IMR-90 (cell line): ENCODE results near the gene NUP42. TPM values are rescaled to one million over a fixed set of nuclear protein-coding genes. Genes with fewer than 3 reads are reported as not detected.

ENCODE experiments used
- ATAC-seq: fragments of 200-7000 bp; cut with Tn5 transposase; 2 replicates; pipeline ENCODE4 v1.9.1; 2020; ENCODE audit warnings: low read depth, mild to moderate bottlenecking, moderate library complexity
- BruUV-seq: library from RNA; stranded (reverse); fragments of 400-500 nt; replicated peaks from 2 replicates; lab custom pipeline; 2021; lab: Mats Ljungman, UMichigan
- CTCF ChIA-PET: fragments of 300-600 bp; formaldehyde crosslinking; extraction: SDS; loops from one replicate; lab custom pipeline; 2021; ENCODE audit warnings: antibody characterized with exemption; lab: Yijun Ruan, JAX
- POLR2A ChIA-PET: fragments of 300-600 bp; sonication (Branson Sonifier 250); formaldehyde crosslinking; loops from one replicate; lab custom pipeline; 2022; ENCODE audit warnings: antibody characterized with exemption; ENCODE audit not compliant: unreplicated experiment; lab: Charles Lee
- DNase-seq: peaks from one replicate; pipeline ENCODE4 v3.0.0; 2013
- H2AFZ ChIP-seq: replicated peaks from 2 replicates; pipeline ENCODE3; 2013; ENCODE audit warnings: low read length, mild to moderate bottlenecking; ENCODE audit not compliant: poor library complexity
- H2AK5ac ChIP-seq: 2 replicates; pipeline ENCODE4 v1.6.1; 2013; ENCODE audit warnings: low read depth, low read length, inconsistent platforms
- H2AK9ac ChIP-seq: replicated peaks from 2 replicates; pipeline ENCODE3; 2013; ENCODE audit warnings: mild to moderate bottlenecking, low read depth, low read length, moderate library complexity; ENCODE audit not compliant: poor library complexity
- H2BK120ac ChIP-seq: 2 replicates; pipeline ENCODE4 v1.6.1; 2013; ENCODE audit warnings: low read depth, low read length, inconsistent platforms
- H2BK15ac ChIP-seq: 3 replicates; pipeline ENCODE4 v1.6.1; 2013; ENCODE audit warnings: low read depth, low read length, inconsistent platforms
- H2BK20ac ChIP-seq: 2 replicates; pipeline ENCODE4 v1.6.1; 2013; ENCODE audit warnings: low read depth, mild to moderate bottlenecking, inconsistent platforms, low read length, moderate library complexity
- H2BK5ac ChIP-seq: 2 replicates; pipeline ENCODE4 v1.6.1; 2013; ENCODE audit warnings: mild to moderate bottlenecking, low read depth, low read length, inconsistent platforms; ENCODE audit not compliant: poor library complexity, severe bottlenecking
- H3K14ac ChIP-seq: replicated peaks from 2 replicates; pipeline ENCODE4 v1.6.1; 2013; ENCODE audit warnings: low read depth, low read length, inconsistent platforms
- H3K18ac ChIP-seq: 2 replicates; pipeline ENCODE4 v1.6.1; 2013; ENCODE audit warnings: low read depth, low read length, control low read depth
- H3K23ac ChIP-seq: 2 replicates; pipeline ENCODE4 v1.6.1; 2013; ENCODE audit warnings: low read depth, low read length, inconsistent platforms
- H3K27ac ChIP-seq: 2 replicates; pipeline ENCODE4 v1.5.1; 2013; ENCODE audit warnings: mild to moderate bottlenecking, control low read depth, low read length; ENCODE audit not compliant: insufficient read depth
- H3K27me3 ChIP-seq: 2 replicates; pipeline ENCODE4 v1.6.1; 2013; ENCODE audit warnings: low read length; ENCODE audit not compliant: control insufficient read depth, insufficient read depth
- H3K36me3 ChIP-seq: 2 replicates; pipeline ENCODE4 v1.6.1; 2013; ENCODE audit warnings: low read length, mixed read lengths; ENCODE audit not compliant: control insufficient read depth, insufficient read depth
- H3K4ac ChIP-seq: 2 replicates; pipeline ENCODE4 v1.6.1; 2013; ENCODE audit warnings: low read depth, low read length, inconsistent platforms
- H3K4me1 ChIP-seq: 2 replicates; pipeline ENCODE4 v1.6.1; 2013; ENCODE audit warnings: low read length, mixed read lengths; ENCODE audit not compliant: control insufficient read depth, insufficient read depth
- H3K4me2 ChIP-seq: 2 replicates; pipeline ENCODE4 v1.6.1; 2013; ENCODE audit warnings: low read depth, mild to moderate bottlenecking, control low read depth, low read length, moderate library complexity
- H3K4me3 ChIP-seq: 2 replicates; pipeline ENCODE4 v1.5.1; 2013; ENCODE audit warnings: low read depth, mild to moderate bottlenecking, control low read depth, low read length, moderate library complexity; ENCODE audit not compliant: insufficient read depth
- H3K56ac ChIP-seq: 2 replicates; pipeline ENCODE4 v1.6.1; 2013; ENCODE audit warnings: low read length, inconsistent platforms; ENCODE audit not compliant: insufficient read depth; ENCODE audit errors: extremely low read depth
- H3K79me1 ChIP-seq, 2 experiments: 2 replicates each; pipeline ENCODE4 v1.6.1; 2013; ENCODE audit warnings: low read length in 2 of 2, inconsistent platforms in 1 of 2, low read depth in 1 of 2
- H3K9ac ChIP-seq: 2 replicates; pipeline ENCODE4 v1.6.1; 2013; ENCODE audit warnings: low read depth, low read length, control low read depth
- H3K9me1 ChIP-seq: 2 replicates; pipeline ENCODE4 v1.6.1; 2013; ENCODE audit warnings: low read length, inconsistent platforms; ENCODE audit not compliant: insufficient read depth
- H3K9me3 ChIP-seq: 2 replicates; pipeline ENCODE4 v1.6.1; 2013; ENCODE audit warnings: low read length; ENCODE audit not compliant: control insufficient read depth, insufficient read depth
- H4K20me1 ChIP-seq: 2 replicates; pipeline ENCODE4 v1.6.1; 2013; ENCODE audit warnings: low read length, inconsistent platforms; ENCODE audit not compliant: insufficient read depth
- H4K5ac ChIP-seq: 2 replicates; pipeline ENCODE4 v1.6.1; 2013; ENCODE audit warnings: mild to moderate bottlenecking, low read depth, low read length, control low read depth
- H4K8ac ChIP-seq, 2 experiments: 2 replicates each; pipeline ENCODE4 v1.6.1; 2013; ENCODE audit warnings: low read depth in 2 of 2, low read length in 2 of 2, control low read depth in 1 of 2, inconsistent platforms in 1 of 2
- H4K91ac ChIP-seq: 2 replicates; pipeline ENCODE4 v1.6.1; 2013; ENCODE audit warnings: low read depth, low read length, inconsistent platforms; ENCODE audit not compliant: insufficient read depth
- BHLHE40 ChIP-seq: fragments of 150-350 bp; IDR thresholded peaks from 2 replicates; pipeline ENCODE4 v1.6.1; 2016; ENCODE audit warnings: mild to moderate bottlenecking, low read depth, low read length
- CEBPB ChIP-seq: IDR thresholded peaks from 2 replicates; pipeline ENCODE4 v1.6.1; 2012; ENCODE audit warnings: low read depth, low read length, improper control_type of control experiment
- CHD1 ChIP-seq: IDR thresholded peaks from 2 replicates; pipeline ENCODE4 v1.6.1; 2012; ENCODE audit warnings: low read depth, low read length, improper control_type of control experiment
- FOS ChIP-seq: fragments of 150-350 bp; IDR thresholded peaks from 2 replicates; pipeline ENCODE4 v1.6.1; 2016; ENCODE audit warnings: low read depth, low read length
- MAFK ChIP-seq: IDR thresholded peaks from 2 replicates; pipeline ENCODE4 v1.6.1; 2012; ENCODE audit warnings: low read depth, low read length, improper control_type of control experiment
- MAZ ChIP-seq: IDR thresholded peaks from 2 replicates; pipeline ENCODE4 v1.6.1; 2012; ENCODE audit warnings: low read depth, mild to moderate bottlenecking, low read length, improper control_type of control experiment, moderate library complexity, borderline replicate concordance
- MXI1 ChIP-seq: IDR thresholded peaks from 2 replicates; pipeline ENCODE4 v1.6.1; 2012; ENCODE audit warnings: low read depth, mild to moderate bottlenecking, low read length, moderate library complexity, borderline replicate concordance
- NFE2L2 ChIP-seq: fragments of 150-350 bp; IDR thresholded peaks from 2 replicates; pipeline ENCODE4 v1.6.1; 2016; ENCODE audit warnings: low read depth, mild to moderate bottlenecking, low read length
- POLR2A ChIP-seq: IDR thresholded peaks from 2 replicates; pipeline ENCODE4 v1.6.1; 2012; ENCODE audit warnings: mild to moderate bottlenecking, low read depth, low read length
- RAD21 ChIP-seq: IDR thresholded peaks from 2 replicates; pipeline ENCODE4 v1.6.1; 2012; ENCODE audit warnings: low read length, improper control_type of control experiment
- RCOR1 ChIP-seq: IDR thresholded peaks from 2 replicates; pipeline ENCODE4 v1.6.1; 2012; ENCODE audit warnings: mild to moderate bottlenecking, low read length, improper control_type of control experiment; ENCODE audit not compliant: insufficient replicate concordance
- RFX5 ChIP-seq: IDR thresholded peaks from 2 replicates; pipeline ENCODE4 v1.8.0; 2012; ENCODE audit warnings: low read depth, mild to moderate bottlenecking, low read length, moderate library complexity
- SMC3 ChIP-seq: fragments of 150-350 bp; IDR thresholded peaks from 2 replicates; pipeline ENCODE4 v1.6.1; 2016; ENCODE audit warnings: low read depth, mild to moderate bottlenecking, antibody characterized with exemption, low read length, moderate library complexity
- WGBS, 2 experiments: methylation state at CpG; one replicate each; pipeline versions ENCODE4 v1.1.5 to v1.1.7; 2013; ENCODE audit warnings: missing lambda C conversion rate in 2 of 2; ENCODE audit not compliant: insufficient read length in 1 of 2; ENCODE audit errors: extremely low coverage in 2 of 2; 5-methylcytosine and 5-hydroxymethylcytosine counted together
- dilution Hi-C: fragments of 300-500 bp; cut with HindIII; formaldehyde crosslinking; loops from one replicate; pipeline ENCODE4 v1.14.3; 2018; ENCODE audit warnings: low sequenced_read_pairs; ENCODE audit not compliant: unreplicated experiment
- in situ Hi-C: fragments of 300-500 bp; cut with MboI; formaldehyde crosslinking; loops from 3 replicates; pipeline ENCODE4 v1.14.3; 2019; ENCODE audit warnings: low sequenced_read_pairs, inconsistent platforms, mixed read lengths
- intact Hi-C: fragments of 100-400 bp; cut with micrococcal nuclease; formaldehyde crosslinking; loops from 2 replicates; pipeline ENCODE4 v1.10.0; 2022
- polyA plus RNA-seq, 3 experiments: library from polyadenylated mRNA; depleted of rRNA; stranded (reverse); fragments of >200 nt; gene quantifications; 2 replicates each; pipeline ENCODE4 v1.2.3, GENCODE V29; 2012; ENCODE audit warnings: low replicate concordance in 1 of 3
- total RNA-seq: library from RNA; depleted of rRNA; stranded (reverse); fragments of >200 nt; gene quantifications from 2 replicates; pipeline ENCODE4 v1.2.3, GENCODE V29; 2012
- TF ChIP-seq, protein P1 (sequence below): conservative IDR thresholded peaks from 2 replicates; pipeline ENCODE4 v1.5.1; 2012; ENCODE audit warnings: mild to moderate bottlenecking, low read depth, low read length, improper control_type of control experiment
- TF ChIP-seq, protein P2 (sequence below): fragments of 150-350 bp; IDR thresholded peaks from 2 replicates; pipeline ENCODE4 v1.6.1; 2016; ENCODE audit warnings: low read depth, mild to moderate bottlenecking, low read length, moderate library complexity, borderline replicate concordance
- TF ChIP-seq, protein P3 (sequence below): fragments of 150-350 bp; IDR thresholded peaks from 2 replicates; pipeline ENCODE4 v1.6.1; 2017; ENCODE audit warnings: mild to moderate bottlenecking, antibody characterized with exemption, low read length, low read depth

The NUP42 gene
- total and polyA plus RNA-seq, 2 of the 4 experiments (the other 2 are of a cell fraction) = 17.3 to 22.6 TPM

DNA sequence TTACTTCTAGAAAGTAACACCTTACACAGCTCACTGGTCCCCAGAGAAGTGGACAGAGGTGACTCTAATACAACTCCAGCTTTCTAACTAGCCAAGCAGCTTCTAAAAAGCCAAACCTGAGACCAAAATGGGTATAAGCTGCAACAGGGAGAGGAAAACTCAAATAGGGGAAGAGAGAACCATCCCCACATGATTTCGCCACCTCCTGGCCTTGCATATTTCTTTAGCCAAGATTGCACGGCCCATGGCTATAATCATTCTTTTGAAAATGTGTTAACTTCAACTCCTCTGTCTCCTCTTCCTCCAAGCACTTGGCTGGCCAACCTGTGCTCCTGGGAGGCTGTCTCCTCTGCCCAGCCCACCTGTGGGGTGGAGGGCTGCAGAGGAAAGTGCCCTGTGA is 28.7 kb downstream of the NUP42 start:
- whole genome bisulfite sequencing, 2 experiments = no CpG with 5 or more reads among the region's 2 CpGs
- Histone ChIP-seq H4K8ac (no peak overlapping the region), H3K18ac (no peak overlapping the region), H2AK9ac (no peak overlapping the region), H3K23ac (no peak overlapping the region), H3K9me3 (peaks cover 2% of the 10 kb centered on the region; the same call in 1 of the 2 replicates), H2AK5ac (no peak overlapping the region), H4K5ac (no peak overlapping the region), H3K9ac (no peak overlapping the region), H3K27ac (no peak overlapping the region), H4K91ac (no peak overlapping the region), H3K4me2 (no peak overlapping the region), H4K20me1 (no peaks in the 10 kb centered on the region), H3K27me3 (peaks cover 2% of the 10 kb centered on the region; the same call in 1 of the 2 replicates), H2BK15ac (no peak overlapping the region), H2AFZ (no peak overlapping the region), H3K4me3 (no peak overlapping the region), H2BK20ac (no peak overlapping the region), H3K9me1 (no peaks in the 10 kb centered on the region), H3K56ac (no peak overlapping the region), H2BK5ac (no peak overlapping the region), H3K14ac (no peak overlapping the region), H3K4ac (no peak overlapping the region), H3K79me1 (no peaks in the 10 kb centered on the region), H2BK120ac (no peak overlapping the region), H3K36me3 (0 out of 2 replicates have a peak, but pooled peaks cover 2% of the 10 kb centered on the region), H3K4me1 (no peaks in the 10 kb centered on the region)
- intact Hi-C loops (no loop called here), dilution Hi-C loops (no loop called here), in situ Hi-C loops (no loop called here)
- ChIA-PET CTCF (no interaction called here), POLR2A (no interaction called here)
- ATAC-seq = no peak
- BruUV-seq = no TSS peak
- DNase-seq = no peak
- TF ChIP-seq SMC3 (no peak), CEBPB (no peak), RFX5 (no peak), POLR2A (no peak), MXI1 (no peak), RCOR1 (no peak), CHD1 (no peak), NFE2L2 (no peak), MAZ (no peak), BHLHE40 (no peak), MAFK (no peak), RAD21 (no peak), FOS (no peak)
- TF ChIP-seq, protein P1, sequence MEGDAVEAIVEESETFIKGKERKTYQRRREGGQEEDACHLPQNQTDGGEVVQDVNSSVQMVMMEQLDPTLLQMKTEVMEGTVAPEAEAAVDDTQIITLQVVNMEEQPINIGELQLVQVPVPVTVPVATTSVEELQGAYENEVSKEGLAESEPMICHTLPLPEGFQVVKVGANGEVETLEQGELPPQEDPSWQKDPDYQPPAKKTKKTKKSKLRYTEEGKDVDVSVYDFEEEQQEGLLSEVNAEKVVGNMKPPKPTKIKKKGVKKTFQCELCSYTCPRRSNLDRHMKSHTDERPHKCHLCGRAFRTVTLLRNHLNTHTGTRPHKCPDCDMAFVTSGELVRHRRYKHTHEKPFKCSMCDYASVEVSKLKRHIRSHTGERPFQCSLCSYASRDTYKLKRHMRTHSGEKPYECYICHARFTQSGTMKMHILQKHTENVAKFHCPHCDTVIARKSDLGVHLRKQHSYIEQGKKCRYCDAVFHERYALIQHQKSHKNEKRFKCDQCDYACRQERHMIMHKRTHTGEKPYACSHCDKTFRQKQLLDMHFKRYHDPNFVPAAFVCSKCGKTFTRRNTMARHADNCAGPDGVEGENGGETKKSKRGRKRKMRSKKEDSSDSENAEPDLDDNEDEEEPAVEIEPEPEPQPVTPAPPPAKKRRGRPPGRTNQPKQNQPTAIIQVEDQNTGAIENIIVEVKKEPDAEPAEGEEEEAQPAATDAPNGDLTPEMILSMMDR = no peak
- TF ChIP-seq, protein P2, sequence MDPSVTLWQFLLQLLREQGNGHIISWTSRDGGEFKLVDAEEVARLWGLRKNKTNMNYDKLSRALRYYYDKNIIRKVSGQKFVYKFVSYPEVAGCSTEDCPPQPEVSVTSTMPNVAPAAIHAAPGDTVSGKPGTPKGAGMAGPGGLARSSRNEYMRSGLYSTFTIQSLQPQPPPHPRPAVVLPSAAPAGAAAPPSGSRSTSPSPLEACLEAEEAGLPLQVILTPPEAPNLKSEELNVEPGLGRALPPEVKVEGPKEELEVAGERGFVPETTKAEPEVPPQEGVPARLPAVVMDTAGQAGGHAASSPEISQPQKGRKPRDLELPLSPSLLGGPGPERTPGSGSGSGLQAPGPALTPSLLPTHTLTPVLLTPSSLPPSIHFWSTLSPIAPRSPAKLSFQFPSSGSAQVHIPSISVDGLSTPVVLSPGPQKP = no peak
- TF ChIP-seq, protein P3, sequence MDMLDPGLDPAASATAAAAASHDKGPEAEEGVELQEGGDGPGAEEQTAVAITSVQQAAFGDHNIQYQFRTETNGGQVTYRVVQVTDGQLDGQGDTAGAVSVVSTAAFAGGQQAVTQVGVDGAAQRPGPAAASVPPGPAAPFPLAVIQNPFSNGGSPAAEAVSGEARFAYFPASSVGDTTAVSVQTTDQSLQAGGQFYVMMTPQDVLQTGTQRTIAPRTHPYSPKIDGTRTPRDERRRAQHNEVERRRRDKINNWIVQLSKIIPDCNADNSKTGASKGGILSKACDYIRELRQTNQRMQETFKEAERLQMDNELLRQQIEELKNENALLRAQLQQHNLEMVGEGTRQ = no peak
